ENCODE measurements around the gene SEPHS2. TPM values are rescaled to one million over a fixed set of nuclear protein-coding genes. Genes with fewer than 3 reads are reported as not detected.
"Not testable (repeated sequence)": the region's sequence is repeated elsewhere in the genome, so short reads cannot be mapped to it uniquely, and the experiment has no call there.

SEPHS2 gene
- polyA plus RNA-seq, 1 donor from 2014 or later: 64.0 TPM

GRCh38 chr16:30407102-30407803, 38.4 kb downstream of the SEPHS2 start, which contains the start of gene ZNF771:
Gene ZNF771, plus strand, starts transcription at chr16:30407606. Its CDS starts 448 bp downstream, at chr16:30408054.
- Mint-ChIP-seq H3K9me3 (no peaks in the 10 kb centered on the region), H3K27me3 (peaks cover 2% of the 10 kb centered on the region), H3K36me3 (peaks cover 6% of the 10 kb centered on the region), H3K4me1 (peaks cover 12 to 17% (median 16%) of the 10 kb centered on the region in 3 donors), H3K27ac (peak within 1 kb of the TSS; percentile 59 to 81 (median 71)), H3K4me3 (peak within 1 kb of the TSS; percentile 87 to 97 (median 93))

- peak overlapping the region; percentile 27 to 73 (median 55) for H3K27ac Mint-ChIP-seq
- H3K4me1 Mint-ChIP-seq: peaks cover 14 to 17% (median 16%) of the 10 kb centered on the region in 3 donors
- no peaks in the 10 kb centered on the region for H3K9me3 Mint-ChIP-seq
- H3K27me3 Mint-ChIP-seq: peaks cover 3% of the 10 kb centered on the region
- H3K36me3 Mint-ChIP-seq: peaks cover 6% of the 10 kb centered on the region
- H3K4me3 Mint-ChIP-seq: peak overlapping the region; percentile 76 to 97 (median 93)
Measured at GRCh38 chr16:30406795-30407101, 38.9 kb downstream of the SEPHS2 start.

- no peaks in the 10 kb centered on the region for H3K9me3 Mint-ChIP-seq
- peak overlapping the region; percentile 25 to 95 (median 84) for H3K4me3 Mint-ChIP-seq
- peaks cover 8% of the 10 kb centered on the region for H3K27me3 Mint-ChIP-seq
- peaks cover 10 to 16% (median 11%) of the 10 kb centered on the region in 3 donors for H3K4me1 Mint-ChIP-seq
- H3K27ac Mint-ChIP-seq: peak overlapping the region in 1 of 3 donors; percentile 53
- peaks cover 7% of the 10 kb centered on the region for H3K36me3 Mint-ChIP-seq
Measured at GRCh38 chr16:30401768-30402425, 43.8 kb downstream of the SEPHS2 start.

GRCh38 chr16:30399435-30400186, 46.1 kb downstream of the SEPHS2 start:
- Mint-ChIP-seq H3K36me3 (peaks cover 4% of the 10 kb centered on the region), H3K9me3 (no peaks in the 10 kb centered on the region), H3K4me3 (peak overlapping the region; percentile 86 to 95 (median 92)), H3K4me1 (peaks cover 16 to 21% (median 18%) of the 10 kb centered on the region in 3 donors), H3K27me3 (peaks cover 8% of the 10 kb centered on the region), H3K27ac (peak overlapping the region in 2 of 3 donors; percentile 47 to 83)

DNA sequence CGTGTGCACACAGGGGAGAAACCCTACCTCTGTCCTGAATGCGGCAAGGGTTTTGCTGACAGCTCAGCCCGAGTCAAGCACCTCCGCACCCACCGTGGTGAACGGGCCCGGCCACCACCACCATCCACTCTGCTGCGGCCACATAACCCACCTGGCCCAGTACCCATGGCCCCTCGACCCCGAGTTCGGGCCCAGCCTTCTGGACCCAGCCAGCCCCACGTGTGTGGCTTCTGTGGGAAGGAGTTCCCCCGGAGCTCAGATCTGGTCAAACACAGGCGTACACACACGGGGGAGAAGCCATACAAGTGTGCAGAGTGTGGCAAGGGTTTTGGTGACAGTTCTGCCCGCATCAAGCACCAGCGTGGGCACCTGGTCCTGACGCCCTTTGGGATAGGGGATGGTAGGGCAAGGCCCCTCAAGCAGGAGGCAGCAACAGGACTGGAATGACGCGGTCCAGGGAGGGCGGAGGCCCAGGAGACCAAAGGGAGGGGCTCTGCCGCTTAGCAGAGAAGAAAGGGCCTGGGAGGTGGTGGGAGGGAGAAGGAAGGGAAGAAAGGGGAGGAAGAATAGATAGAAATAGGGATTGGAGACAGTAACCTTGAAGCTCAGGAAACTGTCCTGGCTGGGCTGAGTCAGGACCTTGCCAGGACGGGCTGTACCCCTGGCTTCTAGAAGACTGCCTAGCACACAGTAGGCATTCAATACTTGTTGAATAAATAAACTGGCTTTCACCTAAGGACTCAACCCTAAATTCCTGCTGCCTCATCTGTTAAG, 46.8 kb downstream of the SEPHS2 start:
- Mint-ChIP-seq H3K9me3 (no peaks in the 10 kb centered on the region), H3K4me1 (peaks cover 16 to 22% (median 18%) of the 10 kb centered on the region in 3 donors), H3K36me3 (peaks cover 4% of the 10 kb centered on the region), H3K27me3 (peaks cover 8% of the 10 kb centered on the region), H3K27ac (no peak overlapping the region), H3K4me3 (peak overlapping the region in 3 of 4 donors; percentile 66 to 95 (median 72))

- H3K4me3 Mint-ChIP-seq: peak overlapping the region in 2 of 4 donors; percentile 26 to 72
- peaks cover 6% of the 10 kb centered on the region for H3K27me3 Mint-ChIP-seq
- no peaks in the 10 kb centered on the region for H3K9me3 Mint-ChIP-seq
- H3K36me3 Mint-ChIP-seq: peaks cover 4% of the 10 kb centered on the region
- H3K4me1 Mint-ChIP-seq: peaks cover 13 to 22% (median 18%) of the 10 kb centered on the region in 3 donors
- no peak overlapping the region for H3K27ac Mint-ChIP-seq
Measured at GRCh38 chr16:30397776-30398660, 47.7 kb downstream of the SEPHS2 start.

DNA sequence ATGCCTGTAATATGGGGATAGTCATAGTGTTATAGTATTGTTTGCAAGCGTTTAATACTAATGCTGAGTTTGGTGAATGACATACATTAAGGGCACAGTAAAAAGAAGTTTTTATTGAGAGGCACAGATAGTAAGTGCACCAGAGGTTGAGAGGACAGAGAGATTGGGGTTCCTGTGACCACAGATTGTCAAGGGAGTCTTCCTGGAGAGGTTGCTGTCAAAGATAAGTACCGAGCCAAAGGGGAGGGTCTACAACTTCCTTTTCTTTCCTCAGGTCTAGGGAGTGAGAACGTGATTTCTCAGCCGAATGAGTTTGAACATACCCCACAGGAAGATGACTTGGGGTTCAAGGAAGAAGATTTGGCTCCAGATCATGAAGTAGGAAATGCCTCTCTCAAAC, 48.6 kb downstream of the SEPHS2 start:
- Mint-ChIP-seq H3K4me3 (peak overlapping the region; percentile 21 to 69 (median 56)), H3K36me3 (peaks cover 2% of the 10 kb centered on the region), H3K27ac (peak overlapping the region in 1 of 3 donors; percentile 68), H3K4me1 (peaks cover 13 to 22% (median 18%) of the 10 kb centered on the region in 3 donors), H3K9me3 (no peaks in the 10 kb centered on the region), H3K27me3 (peaks cover 6% of the 10 kb centered on the region)

GRCh38 chr16:30396627-30397026, 49.0 kb downstream of the SEPHS2 start:
- Mint-ChIP-seq H3K4me1 (peaks cover 13 to 20% (median 15%) of the 10 kb centered on the region in 3 donors), H3K4me3 (peak overlapping the region; percentile 21 to 97 (median 93)), H3K27ac (peak overlapping the region in 1 of 3 donors; percentile 68)

DNA sequence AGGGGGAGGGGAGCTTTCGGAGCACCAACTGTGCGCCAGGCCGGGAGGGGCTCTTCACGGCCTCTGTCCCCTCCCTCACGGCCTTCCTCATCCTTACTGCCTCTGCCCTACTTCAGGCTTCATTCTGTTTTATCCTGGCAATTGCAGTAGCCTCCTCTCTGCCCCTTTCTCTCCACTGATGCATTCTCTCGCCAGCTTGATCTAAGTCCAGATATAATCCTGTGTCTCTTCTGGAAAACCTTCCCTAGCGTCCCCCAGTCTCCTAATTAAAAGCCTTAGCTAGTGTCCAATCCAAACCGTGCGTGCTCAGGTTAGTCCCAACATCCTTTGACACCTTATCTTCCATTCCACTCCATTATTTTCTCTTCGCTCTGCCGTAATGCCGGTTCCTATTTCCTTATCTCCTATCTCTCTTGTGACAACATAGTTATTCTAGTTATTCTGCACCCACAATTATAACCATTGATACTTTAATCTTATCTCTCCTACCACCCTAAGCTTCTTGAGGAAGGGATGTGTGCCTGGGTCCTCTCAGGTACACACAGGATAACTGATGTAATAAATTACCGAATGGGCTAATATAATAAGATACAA, 49.6 kb downstream of the SEPHS2 start:
- H3K27ac Mint-ChIP-seq: peak overlapping the region in 2 of 3 donors; percentile 46 to 64
- peaks cover 11 to 18% (median 12%) of the 10 kb centered on the region in 3 donors for H3K4me1 Mint-ChIP-seq
- H3K9me3 Mint-ChIP-seq: no peaks in the 10 kb centered on the region
- H3K36me3 Mint-ChIP-seq: peaks cover 2% of the 10 kb centered on the region
- H3K4me3 Mint-ChIP-seq: peak overlapping the region; percentile 82 to 97 (median 93)
- H3K27me3 Mint-ChIP-seq: peaks cover 3% of the 10 kb centered on the region

More at GRCh38 chr16:30396627-30397026, 49.0 kb downstream of the SEPHS2 start:
- H3K27me3 Mint-ChIP-seq, H3K36me3 Mint-ChIP-seq, H3K9me3 Mint-ChIP-seq: not testable (repeated sequence)

DNA sequence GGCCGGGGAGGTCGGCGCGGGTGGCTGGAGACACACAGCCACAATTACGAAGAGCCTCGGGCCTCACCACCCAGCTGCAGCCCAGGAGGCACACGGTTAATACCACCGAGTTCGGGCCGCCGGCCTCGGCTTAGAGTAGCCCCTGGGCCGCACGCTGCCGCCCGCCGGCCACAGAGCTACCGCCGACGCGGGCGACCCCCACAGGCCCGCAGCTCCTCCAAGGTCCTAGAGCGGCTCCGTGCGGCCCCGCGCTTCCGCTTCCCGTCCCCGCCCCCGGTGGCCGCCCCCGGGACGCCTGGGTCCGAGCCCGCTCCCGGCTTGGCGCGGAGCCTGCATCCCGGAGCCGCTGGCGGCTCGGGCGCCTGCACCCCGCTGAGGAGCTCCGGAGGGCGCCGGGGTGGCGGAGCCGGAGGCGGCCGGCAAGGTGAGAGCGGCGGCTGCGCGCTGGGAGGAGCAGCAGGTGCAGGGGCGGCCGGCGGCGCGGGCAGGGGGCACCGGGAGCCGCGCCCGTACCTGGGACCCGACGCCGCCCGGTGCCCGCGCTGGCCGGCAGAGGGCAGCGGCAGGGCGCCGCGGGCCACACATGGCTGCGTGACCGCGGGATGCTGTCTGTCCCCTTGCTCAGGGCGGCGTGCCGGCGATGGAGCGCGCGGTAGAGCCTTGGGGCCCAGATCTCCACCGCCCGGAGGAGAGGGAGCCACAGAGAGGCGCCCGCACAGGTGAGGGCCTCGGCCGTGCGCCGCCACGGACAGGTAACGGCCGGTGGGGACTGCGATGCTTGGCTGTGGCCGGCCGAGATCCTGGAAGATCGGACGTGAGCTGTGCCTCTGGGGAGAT, 50.3 kb downstream of the SEPHS2 start, which contains the start of gene ZNF48:
Gene ZNF48, plus strand, starts transcription at position 266 of the 837 bp plus-strand sequence. Its CDS starts 375 bp downstream, at position 641.
- Mint-ChIP-seq H3K4me3 (peak within 1 kb of the TSS; percentile 84 to 97 (median 94)), H3K9me3 (no peaks in the 10 kb centered on the region), H3K27me3 (no peaks in the 10 kb centered on the region), H3K36me3 (peaks cover 2% of the 10 kb centered on the region), H3K4me1 (peaks cover 10 to 18% (median 12%) of the 10 kb centered on the region in 3 donors), H3K27ac (peak within 1 kb of the TSS; percentile 64 to 91 (median 89))

- H3K4me3 Mint-ChIP-seq: peak overlapping the region; percentile 53 to 94 (median 87)
- H3K27me3 Mint-ChIP-seq: no peaks in the 10 kb centered on the region
- peak overlapping the region in 2 of 3 donors; percentile 89 to 91 for H3K27ac Mint-ChIP-seq
- H3K4me1 Mint-ChIP-seq: peaks cover 7 to 14% (median 8%) of the 10 kb centered on the region in 3 donors
- no peaks in the 10 kb centered on the region for H3K9me3 Mint-ChIP-seq
- peaks cover 2% of the 10 kb centered on the region for H3K36me3 Mint-ChIP-seq
Measured at GRCh38 chr16:30394592-30395154, 51.0 kb downstream of the SEPHS2 start.
